ENCODE measurements around the gene TBX15.

Gene TBX15

GRCh38 chr1:119001181-119002027, 13.3 kb upstream of the TBX15 start:
- peak; percentile 41 for DNase-seq

- DNase-seq = peak; percentile 70
Measured at GRCh38 chr1:119000371-119001180, 12.4 kb upstream of the TBX15 start.

GRCh38 chr1:118999348-119000071, 11.4 kb upstream of the TBX15 start:
- peak; percentile 60 for DNase-seq

- DNase-seq = peak; percentile 10
Measured at GRCh38 chr1:118998171-118998570, 10.0 kb upstream of the TBX15 start.

- DNase-seq = no peak
Measured at GRCh38 chr1:118997225-118997624, 9.1 kb upstream of the TBX15 start.

GRCh38 chr1:118995312-118996016, 7.3 kb upstream of the TBX15 start:
- peak; percentile 6 for DNase-seq

- peak; percentile 60 for DNase-seq
Measured at GRCh38 chr1:118993700-118994026, 5.5 kb upstream of the TBX15 start.

- peak; percentile 77 for DNase-seq
Measured at GRCh38 chr1:118992868-118993699, 4.9 kb upstream of the TBX15 start.

- DNase-seq = peak; percentile 51
Measured at GRCh38 chr1:118992237-118992825, 4.2 kb upstream of the TBX15 start.

GRCh38 chr1:118991448-118991847, 3.3 kb upstream of the TBX15 start:
- no peak for DNase-seq

GRCh38 chr1:118990513-118991152, 2.5 kb upstream of the TBX15 start:
- DNase-seq = no peak

- peak; percentile 69 for DNase-seq
Measured at GRCh38 chr1:118989878-118990378, 1.8 kb upstream of the TBX15 start.

- DNase-seq = peak; percentile 74
Measured at GRCh38 chr1:118989006-118989815, 1.1 kb upstream of the TBX15 start.

GRCh38 chr1:118987468-118988185, 516 bp downstream of the TBX15 start:
- peak; percentile 82 for DNase-seq

- peak; percentile 82 for DNase-seq
Measured at GRCh38 chr1:118986555-118987467, 1.3 kb downstream of the TBX15 start.

GRCh38 chr1:118985640-118986554, 2.2 kb downstream of the TBX15 start:
- DNase-seq = peak; percentile 76

Data from eye (tissue), 1 donor.